Kidney (tissue), 14 donors: ENCODE results near the gene CD40LG. TPM values are rescaled to one million over a fixed set of nuclear protein-coding genes. Genes with fewer than 3 reads are reported as not detected.

Source experiments
- DNase-seq, 5 donors: peaks; one replicate each; pipeline ENCODE4 v3.0.0-alpha.2; 2013 to 2020
- FAIRE-seq: peaks from 2 replicates; lab custom pipeline; 2012; peaks lifted over from hg19 to GRCh38; lab: Jason Lieb, UNC
- H3K27ac ChIP-seq, 2 donors: one replicate each; pipeline ENCODE4 v1.7.0; 2013; ENCODE audit warnings: low read depth in 2 of 2, low read length in 2 of 2, inconsistent platforms in 1 of 2
- H3K27me3 ChIP-seq: one replicate; pipeline ENCODE4 v1.7.1; 2013; ENCODE audit warnings: low read length, inconsistent platforms; ENCODE audit not compliant: control insufficient read depth, insufficient read depth
- H3K36me3 ChIP-seq, 3 donors: one replicate each; pipeline versions ENCODE4 v1.7.0 to v1.7.1; 2013; ENCODE audit warnings: low read length in 3 of 3, control low read depth in 1 of 3, inconsistent platforms in 1 of 3; ENCODE audit not compliant: insufficient read depth in 3 of 3, control insufficient read depth in 2 of 3
- H3K4me1 ChIP-seq, 3 donors: one replicate each; pipeline versions ENCODE4 v1.7.0 to v1.7.1; 2013; ENCODE audit warnings: low read length in 3 of 3, inconsistent platforms in 1 of 3, low read depth in 1 of 3; ENCODE audit not compliant: control insufficient read depth in 2 of 3, insufficient read depth in 2 of 3
- H3K4me3 ChIP-seq, 3 donors: one replicate each; pipeline versions ENCODE4 v1.7.0 to v1.8.1; 2013; ENCODE audit warnings: low read length in 3 of 3, control low read depth in 1 of 3, inconsistent platforms in 1 of 3
- H3K9ac ChIP-seq, 3 donors: one replicate each; pipeline versions ENCODE4 v1.7.0 to v1.7.1; 2013; ENCODE audit warnings: low read length in 3 of 3, control low read depth in 1 of 3, inconsistent platforms in 1 of 3
- H3K9me3 ChIP-seq, 3 donors: one replicate each; pipeline versions ENCODE4 v1.7.0 to v1.7.1; 2013; ENCODE audit warnings: low read length in 3 of 3, control low read depth in 1 of 3, inconsistent platforms in 1 of 3; ENCODE audit not compliant: control insufficient read depth in 2 of 3, insufficient read depth in 1 of 3
- CTCF ChIP-seq: IDR thresholded peaks from 3 replicates; pipeline ENCODE4 v1.5.1; 2012; ENCODE audit warnings: mild to moderate bottlenecking, moderate library complexity, borderline replicate concordance; ENCODE audit not compliant: insufficient read depth; ENCODE audit errors: extremely low read depth
- intact Hi-C: fragments of 100-400 bp; cut with DNase I; formaldehyde crosslinking; loops from one replicate; pipeline ENCODE4 v1.11.1; 2022
- polyA plus RNA-seq: library from polyadenylated mRNA; stranded (reverse); fragments of 350-450 nt; fragmentation: Illumina TruSeq; extraction: RNeasy Lipid Tissue Mini Kit (QIAGEN cat#74804); gene quantifications from one replicate; pipeline ENCODE4 v1.2.3, GENCODE V29; 2014; ENCODE audit warnings: low read depth, low replicate concordance; ENCODE audit not compliant: insufficient read depth
- total RNA-seq: library from RNA; stranded (reverse); fragmentation: NEBNext Ultra II Directional; extraction: Animal tissue kit (Norgen Biotek cat#: 25700); gene quantifications from one replicate; pipeline ENCODE4 v1.2.1, GENCODE V29; 2021
- donor health status: control.
- donor health status: control.
- donor health status: control.
- donor health status: control.
- donor health status: control.
- donor health status: DM: yes; HTN: yes; CAD: no.
- donor health status: Normal renal cell carcinoma (clear cell type).

The CD40LG gene
- total and polyA plus RNA-seq, 2 donors from 2014 or later = 0.22 to 0.85 TPM

- DNase-seq (no peak), FAIRE-seq (no peak)
- Histone ChIP-seq H3K36me3 (no peaks in the 10 kb centered on the region), H3K9me3 (no peaks in the 10 kb centered on the region), H3K4me3 (no peak overlapping the region), H3K9ac (no peak overlapping the region), H3K27me3 (no peaks in the 10 kb centered on the region), H3K4me1 (no peaks in the 10 kb centered on the region), H3K27ac (no peak overlapping the region)
- TF ChIP-seq CTCF = no peak
- intact Hi-C loops = no loop called here
Measured at GRCh38 chrX:136629084-136629750, 18.7 kb upstream of the CD40LG start.

GRCh38 chrX:136630881-136631280 is 17.1 kb upstream of the CD40LG start:
- Histone ChIP-seq H3K4me1 (no peaks in the 10 kb centered on the region), H3K27ac (no peak overlapping the region), H3K36me3 (no peaks in the 10 kb centered on the region), H3K27me3 (no peaks in the 10 kb centered on the region), H3K9ac (no peak overlapping the region), H3K4me3 (no peak overlapping the region), H3K9me3 (no peaks in the 10 kb centered on the region)
- FAIRE-seq = no peak
- no peak for TF ChIP-seq CTCF
- intact Hi-C loops = no loop called here
- no peak for DNase-seq

- TF ChIP-seq CTCF = no peak
- no peak overlapping the region for H3K27ac ChIP-seq
- FAIRE-seq (no peak), DNase-seq (no peak)
- H3K9me3 ChIP-seq = no peaks in the 10 kb centered on the region
- H3K36me3 ChIP-seq = no peaks in the 10 kb centered on the region
- H3K9ac ChIP-seq = no peak overlapping the region
- no peaks in the 10 kb centered on the region for H3K27me3 ChIP-seq
- intact Hi-C loops = no loop called here
- no peak overlapping the region for H3K4me3 ChIP-seq
- no peaks in the 10 kb centered on the region for H3K4me1 ChIP-seq
Measured at GRCh38 chrX:136635235-136635634, 12.7 kb upstream of the CD40LG start.

- no peaks in the 10 kb centered on the region for H3K36me3 ChIP-seq
- no peaks in the 10 kb centered on the region for H3K4me1 ChIP-seq
- DNase-seq (peak in 4 of 5 donors; percentile 30 to 51 (median 38)), FAIRE-seq (no peak)
- no peak overlapping the region for H3K9ac ChIP-seq
- no peaks in the 10 kb centered on the region for H3K9me3 ChIP-seq
- TF ChIP-seq CTCF = no peak
- no peak overlapping the region for H3K27ac ChIP-seq
- no peak overlapping the region for H3K4me3 ChIP-seq
- intact Hi-C loops = no loop called here
- H3K27me3 ChIP-seq = no peaks in the 10 kb centered on the region
Measured at GRCh38 chrX:136636121-136636520, 11.8 kb upstream of the CD40LG start.
